ENCODE results near the gene BLVRB. TPM values are rescaled to one million over a fixed set of nuclear protein-coding genes. Genes with fewer than 3 reads are reported as not detected.
A peak's percentile ranks its signal among the peaks of the same experiment; 100 is the strongest.

The BLVRB gene
- total RNA-seq, 2 experiments from 2014 or later = 18.5 to 20.0 TPM

DNA sequence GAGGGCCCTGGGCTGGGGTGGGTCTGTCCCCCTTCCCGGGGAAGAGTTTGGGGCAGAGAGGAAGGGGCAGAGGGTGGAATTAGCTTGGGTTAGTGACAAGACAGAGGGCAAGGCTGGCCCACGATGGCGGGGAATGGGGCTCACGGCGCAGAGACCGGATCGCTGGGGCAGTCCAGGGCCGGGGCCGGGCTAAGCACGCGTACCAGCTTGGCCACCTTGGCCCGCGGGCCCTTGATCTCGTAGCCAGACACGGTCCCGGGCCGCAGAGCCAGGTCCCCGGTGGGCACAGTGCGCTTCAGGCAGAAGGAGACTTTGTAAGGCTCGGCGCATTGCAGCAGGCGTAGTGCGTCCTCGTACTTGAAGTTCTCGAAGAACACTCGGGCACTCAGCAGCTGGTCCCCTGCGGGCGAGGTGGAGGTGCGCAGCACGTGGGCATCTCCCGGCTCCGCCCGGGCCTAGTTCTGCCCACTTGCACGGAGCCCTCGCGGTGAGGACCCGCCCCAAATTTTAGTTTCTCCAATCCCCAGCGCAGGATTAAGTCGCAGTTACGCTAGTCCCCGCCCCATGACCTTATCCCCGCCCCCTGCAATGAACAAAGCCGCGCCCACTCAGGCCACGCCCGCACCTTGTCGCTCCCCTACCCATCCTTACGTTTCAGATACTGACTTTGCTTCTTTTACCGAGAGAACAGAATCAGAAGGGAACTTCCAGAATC lies 67.0 kb downstream of the BLVRB start:
- Mint-ChIP-seq H3K27ac (no peak overlapping the region), H3K4me1 (peaks cover 17% of the 10 kb centered on the region), H3K9me3 (no peaks in the 10 kb centered on the region), H3K27me3 (no peaks in the 10 kb centered on the region), H3K36me3 (ENCODE audit: low read depth) (no peaks in the 10 kb centered on the region), H3K4me3 (no peak overlapping the region)
- DNase-seq = peak; percentile 66
- POLR2A ChIA-PET = no interaction called here
- CTCF ChIA-PET = no interaction called here

Other genes with a start within 250 kb of the BLVRB start
- gene TTC9B, start 247.4 kb downstream of the BLVRB start, total RNA-seq = not detected
- under 1 TPM; 0.27 to 0.35 TPM for gene CCNP, start 239.1 kb downstream of the BLVRB start, total RNA-seq
- 100 to 1,000 TPM; 131 to 148 TPM for gene AKT2, start 180.4 kb downstream of the BLVRB start, total RNA-seq
- 10 to 100 TPM; 21.8 to 25.3 TPM for gene C19orf47, start 117.3 kb downstream of the BLVRB start, total RNA-seq
- 10 to 100 TPM; 70.8 to 73.7 TPM for gene PLD3, start 117.0 kb downstream of the BLVRB start, total RNA-seq
- gene HIPK4, start 75.6 kb downstream of the BLVRB start, total RNA-seq = not detected
- gene PRX, start 52.4 kb downstream of the BLVRB start, total RNA-seq = under 1 TPM; 0.75 to 0.94 TPM
- gene SERTAD1, start 39.8 kb downstream of the BLVRB start, total RNA-seq = 1 to 10 TPM; 6.2 to 9.7 TPM
- gene SERTAD3, start 21.4 kb downstream of the BLVRB start, total RNA-seq = 10 to 100 TPM; 10.6 to 10.9 TPM
- gene SPTBN4, start 1.3 kb upstream of the BLVRB start, total RNA-seq = under 1 TPM; 0.23 to 0.50 TPM
- gene SHKBP1, start 111.1 kb upstream of the BLVRB start, total RNA-seq = 100 to 1,000 TPM; 147 to 158 TPM
- 10 to 100 TPM; 71.3 to 75.7 TPM for gene LTBP4, start 135.6 kb upstream of the BLVRB start, total RNA-seq
- gene NUMBL, start 224.9 kb upstream of the BLVRB start, total RNA-seq = 1 to 10 TPM; 5.7 to 7.3 TPM